ENCODE measurements around the gene ZFP36L1.

ZFP36L1 gene

GRCh38 chr14:68791902-68792677 is 777 bp downstream of the ZFP36L1 start:
- no peak for DNase-seq (ENCODE audit: extremely low read depth, low read depth)
- TF ChIP-seq CTCF (IDR thresholded peaks at IDR 0.05; ENCODE audit: low read depth, low read length), result no peak

GRCh38 chr14:68791078-68791901 is 1.6 kb downstream of the ZFP36L1 start:
- TF ChIP-seq CTCF (IDR thresholded peaks at IDR 0.05; ENCODE audit: low read depth, low read length), result no peak
- no peak for DNase-seq (ENCODE audit: extremely low read depth, low read depth)

- no peak for TF ChIP-seq CTCF (IDR thresholded peaks at IDR 0.05; ENCODE audit: low read depth, low read length)
- no peak for DNase-seq (ENCODE audit: extremely low read depth, low read depth)
Measured at GRCh38 chr14:68790644-68791077, 2.2 kb downstream of the ZFP36L1 start.

- peak; percentile 2; the same call in 1 of the 2 replicates for TF ChIP-seq CTCF (IDR thresholded peaks at IDR 0.05; ENCODE audit: low read depth, low read length)
- DNase-seq (ENCODE audit: extremely low read depth, low read depth), result no peak
Measured at GRCh38 chr14:68789821-68790643, 2.8 kb downstream of the ZFP36L1 start.

- peak; percentile 59 for TF ChIP-seq CTCF (IDR thresholded peaks at IDR 0.05; ENCODE audit: low read depth, low read length)
- no peak for DNase-seq (ENCODE audit: extremely low read depth, low read depth)
Measured at GRCh38 chr14:68788996-68789820, 3.7 kb downstream of the ZFP36L1 start.

- TF ChIP-seq CTCF (IDR thresholded peaks at IDR 0.05; ENCODE audit: low read depth, low read length), result no peak
- no peak for DNase-seq (ENCODE audit: extremely low read depth, low read depth)
Measured at GRCh38 chr14:68788275-68788995, 4.4 kb downstream of the ZFP36L1 start.

Data from AG09319 (cell line).